Mammary epithelial cell (primary cell): ENCODE measurements around the gene SART1.

Experiments used
- EZH2 ChIP-seq: IDR thresholded peaks from 2 replicates; pipeline ENCODE4 v1.6.1; 2012; ENCODE audit warnings: low read length, inconsistent platforms, borderline replicate concordance
- TF ChIP-seq, protein P1 (sequence below), 2 donors: IDR thresholded peaks in 1 of 2; conservative IDR thresholded peaks in 1 of 2; 2 replicates each; pipeline ENCODE4 v1.5.1; 2011 to 2012; ENCODE audit warnings: inconsistent platforms in 2 of 2, low read length in 2 of 2, mild to moderate bottlenecking in 2 of 2, control low read depth in 1 of 2, low read depth in 1 of 2; ENCODE audit not compliant: insufficient read depth in 1 of 2; ENCODE audit errors: extremely low read depth in 1 of 2

DNA sequence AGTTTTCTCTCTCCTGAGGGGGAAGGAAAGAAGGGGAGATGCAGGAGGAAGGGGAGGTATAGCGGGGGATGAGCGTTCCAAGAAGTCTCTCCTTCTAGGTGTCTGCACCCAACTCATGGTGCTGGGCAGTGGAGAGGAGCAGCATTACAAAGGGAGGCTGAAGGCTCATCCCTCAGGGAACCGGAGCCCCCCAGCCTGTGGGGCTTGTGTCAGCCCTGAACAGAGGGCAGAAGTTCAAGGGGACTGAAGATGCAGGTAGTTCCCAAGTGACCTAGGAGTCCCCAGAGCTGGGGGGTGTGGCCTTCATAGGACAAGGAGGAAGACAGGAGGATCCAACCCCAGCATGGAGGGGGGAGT, 44.5 kb upstream of the SART1 start:
- TF ChIP-seq, protein P1, sequence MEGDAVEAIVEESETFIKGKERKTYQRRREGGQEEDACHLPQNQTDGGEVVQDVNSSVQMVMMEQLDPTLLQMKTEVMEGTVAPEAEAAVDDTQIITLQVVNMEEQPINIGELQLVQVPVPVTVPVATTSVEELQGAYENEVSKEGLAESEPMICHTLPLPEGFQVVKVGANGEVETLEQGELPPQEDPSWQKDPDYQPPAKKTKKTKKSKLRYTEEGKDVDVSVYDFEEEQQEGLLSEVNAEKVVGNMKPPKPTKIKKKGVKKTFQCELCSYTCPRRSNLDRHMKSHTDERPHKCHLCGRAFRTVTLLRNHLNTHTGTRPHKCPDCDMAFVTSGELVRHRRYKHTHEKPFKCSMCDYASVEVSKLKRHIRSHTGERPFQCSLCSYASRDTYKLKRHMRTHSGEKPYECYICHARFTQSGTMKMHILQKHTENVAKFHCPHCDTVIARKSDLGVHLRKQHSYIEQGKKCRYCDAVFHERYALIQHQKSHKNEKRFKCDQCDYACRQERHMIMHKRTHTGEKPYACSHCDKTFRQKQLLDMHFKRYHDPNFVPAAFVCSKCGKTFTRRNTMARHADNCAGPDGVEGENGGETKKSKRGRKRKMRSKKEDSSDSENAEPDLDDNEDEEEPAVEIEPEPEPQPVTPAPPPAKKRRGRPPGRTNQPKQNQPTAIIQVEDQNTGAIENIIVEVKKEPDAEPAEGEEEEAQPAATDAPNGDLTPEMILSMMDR (conservative IDR thresholded peaks at IDR 0.05 in 1 of 2, IDR thresholded peaks at IDR 0.05 in 1 of 2; ENCODE audit: extremely low read depth in 1 of 2, insufficient read depth in 1 of 2, low read depth in 1 of 2, low read length in 2 of 2) = no peak
- TF ChIP-seq EZH2 = no peak
